ENCODE data around the gene BTBD8. TPM values are rescaled to one million over a fixed set of nuclear protein-coding genes. Genes with fewer than 3 reads are reported as not detected.

BTBD8 gene
- total RNA-seq, 1 experiment from 2014 or later: 3.6 TPM

- no peak for DNase-seq (ENCODE audit: low read depth)
- in situ Hi-C loops (cut with HindIII; ENCODE audit: low pct_unique_long_range_greater_than_20kb, low sequenced_read_pairs): no loop called here
Measured at GRCh38 chr1:92084651-92085050, 4.5 kb downstream of the BTBD8 start.

GRCh38 chr1:92085727-92086126, 5.6 kb downstream of the BTBD8 start:
- DNase-seq (ENCODE audit: low read depth): peak; percentile 14
- in situ Hi-C loops (cut with HindIII; ENCODE audit: low pct_unique_long_range_greater_than_20kb, low sequenced_read_pairs): no loop called here

GRCh38 chr1:92087542-92087941, 7.4 kb downstream of the BTBD8 start:
- in situ Hi-C loops (cut with HindIII; ENCODE audit: low pct_unique_long_range_greater_than_20kb, low sequenced_read_pairs): no loop called here
- DNase-seq (ENCODE audit: low read depth): no peak

GRCh38 chr1:92091625-92092024, 11.5 kb downstream of the BTBD8 start:
- no peak for DNase-seq (ENCODE audit: low read depth)
- in situ Hi-C loops (cut with HindIII; ENCODE audit: low pct_unique_long_range_greater_than_20kb, low sequenced_read_pairs): no loop called here

GRCh38 chr1:92094090-92094489, 13.9 kb downstream of the BTBD8 start:
- no peak for DNase-seq (ENCODE audit: low read depth)
- in situ Hi-C loops (cut with HindIII; ENCODE audit: low pct_unique_long_range_greater_than_20kb, low sequenced_read_pairs): no loop called here

GRCh38 chr1:92094595-92094994, 14.4 kb downstream of the BTBD8 start:
- no peak for DNase-seq (ENCODE audit: low read depth)
- in situ Hi-C loops (cut with HindIII; ENCODE audit: low pct_unique_long_range_greater_than_20kb, low sequenced_read_pairs): no loop called here

GRCh38 chr1:92095874-92096273, 15.7 kb downstream of the BTBD8 start:
- in situ Hi-C loops (cut with HindIII; ENCODE audit: low pct_unique_long_range_greater_than_20kb, low sequenced_read_pairs): no loop called here
- no peak for DNase-seq (ENCODE audit: low read depth)

- in situ Hi-C loops (cut with HindIII; ENCODE audit: low pct_unique_long_range_greater_than_20kb, low sequenced_read_pairs): no loop called here
Measured at GRCh38 chr1:92096317-92096716, 16.2 kb downstream of the BTBD8 start.

GRCh38 chr1:92105546-92106081, 25.5 kb downstream of the BTBD8 start:
- in situ Hi-C loops (cut with HindIII; ENCODE audit: low pct_unique_long_range_greater_than_20kb, low sequenced_read_pairs): no loop called here
- no peak for DNase-seq (ENCODE audit: low read depth)

More at GRCh38 chr1:92096317-92096716, 16.2 kb downstream of the BTBD8 start:
- no peak for DNase-seq (ENCODE audit: low read depth)

GRCh38 chr1:92108631-92109030, 28.5 kb downstream of the BTBD8 start:
- DNase-seq (ENCODE audit: low read depth): no peak
- in situ Hi-C loops (cut with HindIII; ENCODE audit: low pct_unique_long_range_greater_than_20kb, low sequenced_read_pairs): no loop called here

GRCh38 chr1:92117526-92117925, 37.4 kb downstream of the BTBD8 start:
- no peak for DNase-seq (ENCODE audit: low read depth)
- in situ Hi-C loops (cut with HindIII; ENCODE audit: low pct_unique_long_range_greater_than_20kb, low sequenced_read_pairs): no loop called here

GRCh38 chr1:92118826-92119225, 38.7 kb downstream of the BTBD8 start:
- DNase-seq (ENCODE audit: low read depth): no peak
- in situ Hi-C loops (cut with HindIII; ENCODE audit: low pct_unique_long_range_greater_than_20kb, low sequenced_read_pairs): no loop called here

- in situ Hi-C loops (cut with HindIII; ENCODE audit: low pct_unique_long_range_greater_than_20kb, low sequenced_read_pairs): no loop called here
- no peak for DNase-seq (ENCODE audit: low read depth)
Measured at GRCh38 chr1:92123868-92124267, 43.7 kb downstream of the BTBD8 start.

- no peak for DNase-seq (ENCODE audit: low read depth)
- in situ Hi-C loops (cut with HindIII; ENCODE audit: low pct_unique_long_range_greater_than_20kb, low sequenced_read_pairs): no loop called here
Measured at GRCh38 chr1:92125204-92125603, 45.1 kb downstream of the BTBD8 start.

GRCh38 chr1:92126088-92126487, 45.9 kb downstream of the BTBD8 start:
- in situ Hi-C loops (cut with HindIII; ENCODE audit: low pct_unique_long_range_greater_than_20kb, low sequenced_read_pairs): no loop called here
- no peak for DNase-seq (ENCODE audit: low read depth)

- in situ Hi-C loops (cut with HindIII; ENCODE audit: low pct_unique_long_range_greater_than_20kb, low sequenced_read_pairs): no loop called here
- no peak for DNase-seq (ENCODE audit: low read depth)
Measured at GRCh38 chr1:92134331-92134730, 54.2 kb downstream of the BTBD8 start.

GRCh38 chr1:92136341-92136740, 56.2 kb downstream of the BTBD8 start:
- DNase-seq (ENCODE audit: low read depth): no peak
- in situ Hi-C loops (cut with HindIII; ENCODE audit: low pct_unique_long_range_greater_than_20kb, low sequenced_read_pairs): no loop called here

GRCh38 chr1:92154934-92155333, 74.8 kb downstream of the BTBD8 start:
- DNase-seq (ENCODE audit: low read depth): no peak
- in situ Hi-C loops (cut with HindIII; ENCODE audit: low pct_unique_long_range_greater_than_20kb, low sequenced_read_pairs): no loop called here

GRCh38 chr1:92159593-92159992, 79.4 kb downstream of the BTBD8 start:
- no peak for DNase-seq (ENCODE audit: low read depth)
- in situ Hi-C loops (cut with HindIII; ENCODE audit: low pct_unique_long_range_greater_than_20kb, low sequenced_read_pairs): no loop called here

GRCh38 chr1:92165389-92165788, 85.2 kb downstream of the BTBD8 start:
- in situ Hi-C loops (cut with HindIII; ENCODE audit: low pct_unique_long_range_greater_than_20kb, low sequenced_read_pairs): no loop called here
- no peak for DNase-seq (ENCODE audit: low read depth)

- in situ Hi-C loops (cut with HindIII; ENCODE audit: low pct_unique_long_range_greater_than_20kb, low sequenced_read_pairs): no loop called here
Measured at GRCh38 chr1:92167151-92167550, 87.0 kb downstream of the BTBD8 start.

More at GRCh38 chr1:92167151-92167550, 87.0 kb downstream of the BTBD8 start:
- DNase-seq (ENCODE audit: low read depth): no peak

Data from Caki2 (cell line).